GM20000 (cell line): Measurements from ENCODE around the gene PRRT1B.
"Not testable (repeated sequence)": the region's sequence is repeated elsewhere in the genome, so short reads cannot be mapped to it uniquely, and the experiment has no call there.

Experiments
- DNase-seq: peaks from one replicate; pipeline ENCODE4 v3.0.0; 2012; ENCODE audit warnings: low spot score
- TF ChIP-seq, protein P1 (sequence below): IDR thresholded peaks from 2 replicates; pipeline ENCODE4 v1.5.1; 2012; ENCODE audit warnings: mild to moderate bottlenecking, control low read depth; ENCODE audit errors: extremely low read depth, missing control alignments

The PRRT1B gene

GRCh38 chr9:131502781-131503625 lies 42.3 kb upstream of the PRRT1B start, which contains the start of gene POMT1:
TSS of gene POMT1 (plus strand) at chr9:131502918. CDS start at chr9:131504219, 1,301 bp downstream.
- TF ChIP-seq, protein P1, sequence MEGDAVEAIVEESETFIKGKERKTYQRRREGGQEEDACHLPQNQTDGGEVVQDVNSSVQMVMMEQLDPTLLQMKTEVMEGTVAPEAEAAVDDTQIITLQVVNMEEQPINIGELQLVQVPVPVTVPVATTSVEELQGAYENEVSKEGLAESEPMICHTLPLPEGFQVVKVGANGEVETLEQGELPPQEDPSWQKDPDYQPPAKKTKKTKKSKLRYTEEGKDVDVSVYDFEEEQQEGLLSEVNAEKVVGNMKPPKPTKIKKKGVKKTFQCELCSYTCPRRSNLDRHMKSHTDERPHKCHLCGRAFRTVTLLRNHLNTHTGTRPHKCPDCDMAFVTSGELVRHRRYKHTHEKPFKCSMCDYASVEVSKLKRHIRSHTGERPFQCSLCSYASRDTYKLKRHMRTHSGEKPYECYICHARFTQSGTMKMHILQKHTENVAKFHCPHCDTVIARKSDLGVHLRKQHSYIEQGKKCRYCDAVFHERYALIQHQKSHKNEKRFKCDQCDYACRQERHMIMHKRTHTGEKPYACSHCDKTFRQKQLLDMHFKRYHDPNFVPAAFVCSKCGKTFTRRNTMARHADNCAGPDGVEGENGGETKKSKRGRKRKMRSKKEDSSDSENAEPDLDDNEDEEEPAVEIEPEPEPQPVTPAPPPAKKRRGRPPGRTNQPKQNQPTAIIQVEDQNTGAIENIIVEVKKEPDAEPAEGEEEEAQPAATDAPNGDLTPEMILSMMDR = no peak
- peak; percentile 98 for DNase-seq

DNA sequence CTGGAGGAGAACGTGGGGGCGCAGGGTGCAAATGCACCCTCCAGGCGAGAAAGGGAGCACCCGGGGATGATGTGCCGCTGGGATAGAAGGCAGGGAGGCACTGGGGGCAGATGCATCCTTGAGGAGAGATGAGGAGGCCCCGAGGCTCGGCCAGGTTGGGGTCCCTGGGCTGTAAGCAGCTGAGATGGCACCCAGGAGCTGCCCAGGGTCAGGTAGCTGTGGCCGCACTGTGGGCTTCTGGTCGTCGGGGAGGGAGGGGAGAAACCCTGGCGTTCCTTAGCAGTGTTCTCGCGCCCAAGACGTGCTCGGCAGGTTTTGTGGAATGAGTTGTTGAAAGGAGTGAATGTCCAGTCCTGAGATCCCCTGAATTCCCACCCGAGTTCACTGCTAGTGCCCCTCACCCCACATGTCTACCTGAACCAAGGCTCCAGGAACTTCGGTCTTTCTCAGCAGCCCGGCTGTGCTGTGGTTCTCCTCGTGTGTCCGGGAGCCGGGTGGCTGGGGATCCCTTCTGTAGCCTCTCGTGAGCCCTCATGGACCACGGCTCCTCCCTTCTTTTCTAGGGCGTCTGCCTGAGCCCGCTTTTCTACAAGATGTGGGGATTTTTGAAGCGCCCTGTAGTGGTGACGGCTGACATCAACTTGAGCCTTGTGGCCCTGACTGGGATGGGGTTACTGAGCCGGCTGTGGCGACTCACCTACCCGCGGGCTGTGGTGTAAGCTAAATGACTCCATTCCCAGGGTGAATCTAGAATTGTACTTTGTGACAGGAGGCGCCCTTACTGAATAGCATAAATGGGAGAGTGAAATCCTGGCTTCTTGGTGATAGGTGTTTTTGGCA lies 41.5 kb upstream of the PRRT1B start:
- DNase-seq = peak; percentile 50
- TF ChIP-seq, protein P1 = no peak

DNA sequence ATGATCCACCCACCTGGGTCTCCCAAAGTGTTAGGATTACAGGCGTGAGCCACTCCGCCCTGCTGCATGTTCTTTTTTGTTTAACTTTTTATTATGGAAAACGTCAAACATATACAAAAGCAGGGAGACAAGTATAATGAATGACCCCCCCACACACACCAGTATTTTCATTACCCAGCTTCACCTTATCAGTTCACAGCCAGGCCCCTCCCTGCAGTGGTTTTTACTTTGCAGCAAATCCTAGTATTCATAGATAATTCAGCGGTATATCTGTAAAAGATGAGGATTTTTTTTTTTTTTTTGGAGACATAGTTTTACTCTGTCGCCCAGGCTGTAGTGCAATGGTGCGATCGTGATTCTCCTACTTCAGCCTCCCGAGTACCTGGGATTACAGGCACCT lies 40.3 kb upstream of the PRRT1B start:
- TF ChIP-seq, protein P1 = no peak
- DNase-seq = no peak

GRCh38 chr9:131511416-131511815 lies 33.9 kb upstream of the PRRT1B start:
- TF ChIP-seq, protein P1 = no peak
- no peak for DNase-seq

DNA sequence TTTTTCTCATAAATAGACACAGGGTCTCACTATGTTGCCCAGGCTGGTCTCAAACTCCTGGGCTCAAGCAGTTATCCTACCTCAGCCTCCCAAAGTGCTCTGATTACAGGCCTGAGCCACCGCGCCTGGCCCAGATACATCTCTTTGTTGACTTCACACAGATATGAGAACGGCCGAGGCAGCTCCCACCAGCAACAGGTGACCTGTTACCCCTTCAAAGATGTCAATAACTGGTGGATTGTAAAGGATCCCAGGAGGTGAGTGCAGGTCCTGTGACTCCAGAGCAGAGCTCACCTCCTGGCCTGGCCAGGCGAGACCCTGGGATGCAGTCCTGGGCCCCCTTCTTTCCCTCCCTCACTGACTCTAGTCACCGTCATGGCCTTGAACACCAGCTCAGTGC lies 33.4 kb upstream of the PRRT1B start:
- no peak for DNase-seq
- TF ChIP-seq, protein P1 = no peak

GRCh38 chr9:131513177-131513576 lies 32.1 kb upstream of the PRRT1B start:
- TF ChIP-seq, protein P1 = no peak

GRCh38 chr9:131515559-131516031 lies 29.7 kb upstream of the PRRT1B start:
- not testable (repeated sequence) for DNase-seq

More at GRCh38 chr9:131513177-131513576, 32.1 kb upstream of the PRRT1B start:
- DNase-seq = no peak
